SK-N-SH treated with all-trans-retinoic acid at 6 μM for 48 hours (cell line): Measurements from ENCODE around the gene MICOS13.

Experiments used
- ATAC-seq: fragments of 200-7000 bp; cut with Tn5 transposase; 3 replicates; pipeline ENCODE4 v1.9.1; 2020; ENCODE audit warnings: mild to moderate bottlenecking, moderate library complexity
- ARNTL ChIP-seq: fragments of 450-650 bp; formaldehyde crosslinking; IDR thresholded peaks from 2 replicates; pipeline ENCODE4 v1.5.0; 2020; ENCODE audit warnings: low read depth, mild to moderate bottlenecking, moderate library complexity, borderline replicate concordance
- BACH2 ChIP-seq: fragments of 250-450 bp; sonication (Bioruptor Pico); IDR thresholded peaks from 2 replicates; pipeline ENCODE4 v1.9.0; 2021; ENCODE audit warnings: mild to moderate bottlenecking, borderline replicate concordance
- CREB5 ChIP-seq: fragments of 250-450 bp; sonication (Bioruptor Pico); IDR thresholded peaks from 2 replicates; pipeline ENCODE4 v1.5.1; 2020; ENCODE audit warnings: low read depth, mild to moderate bottlenecking, moderate library complexity
- CSDC2 ChIP-seq: fragments of 250-450 bp; sonication (Bioruptor Pico); IDR thresholded peaks from 2 replicates; pipeline ENCODE4 v1.5.0; 2020; ENCODE audit warnings: mild to moderate bottlenecking, moderate library complexity
- CSRNP3 ChIP-seq: fragments of 250-450 bp; sonication (Bioruptor Pico); IDR thresholded peaks from 2 replicates; pipeline ENCODE4 v1.5.1; 2021; ENCODE audit warnings: mild to moderate bottlenecking, moderate library complexity
- ESRRG ChIP-seq: fragments of 250-450 bp; sonication (Bioruptor Pico); IDR thresholded peaks from 2 replicates; pipeline ENCODE4 v1.6.1; 2021; ENCODE audit warnings: mild to moderate bottlenecking
- GLIS3 ChIP-seq: fragments of 250-450 bp; sonication (Bioruptor Pico); IDR thresholded peaks from 2 replicates; pipeline ENCODE4 v1.5.0; 2020; ENCODE audit warnings: mild to moderate bottlenecking, moderate library complexity
- OSR1 ChIP-seq: fragments of 250-450 bp; sonication (Bioruptor Pico); IDR thresholded peaks from 2 replicates; pipeline ENCODE4 v1.8.0; 2022; ENCODE audit warnings: moderate library complexity, mild to moderate bottlenecking, inconsistent platforms
- POU6F1 ChIP-seq: fragments of 250-450 bp; sonication (Bioruptor Pico); IDR thresholded peaks from 2 replicates; pipeline ENCODE4 v1.8.0; 2021; ENCODE audit warnings: low read depth, mild to moderate bottlenecking, moderate library complexity, borderline replicate concordance
- PPARA ChIP-seq: fragments of 250-450 bp; sonication (Bioruptor Pico); IDR thresholded peaks from 2 replicates; pipeline ENCODE4 v1.5.0; 2020; ENCODE audit warnings: mild to moderate bottlenecking, borderline replicate concordance
- RARB ChIP-seq: fragments of 250-450 bp; sonication (Bioruptor Pico); IDR thresholded peaks from 2 replicates; pipeline ENCODE4 v1.8.0; 2021; ENCODE audit warnings: mild to moderate bottlenecking, moderate library complexity
- SNAI2 ChIP-seq: fragments of 250-450 bp; sonication (Bioruptor Pico); IDR thresholded peaks from 2 replicates; pipeline ENCODE4 v1.5.0; 2020; ENCODE audit warnings: mild to moderate bottlenecking, moderate library complexity
- TOX ChIP-seq: fragments of 250-450 bp; sonication (Bioruptor Pico); IDR thresholded peaks from 2 replicates; pipeline ENCODE4 v1.8.0; 2021; ENCODE audit warnings: mild to moderate bottlenecking, moderate library complexity, borderline replicate concordance
- TSHZ2 ChIP-seq: fragments of 250-450 bp; sonication (Bioruptor Pico); IDR thresholded peaks from 2 replicates; pipeline ENCODE4 v1.5.0; 2020; ENCODE audit warnings: mild to moderate bottlenecking, moderate library complexity
- ZC3H10 ChIP-seq: fragments of 250-450 bp; sonication (Bioruptor Pico); IDR thresholded peaks from 2 replicates; pipeline ENCODE4 v1.5.1; 2021; ENCODE audit warnings: mild to moderate bottlenecking, moderate library complexity
- ZFP30 ChIP-seq: fragments of 450-650 bp; formaldehyde crosslinking; IDR thresholded peaks from 2 replicates; pipeline ENCODE4 v1.5.0; 2022; ENCODE audit warnings: mild to moderate bottlenecking, moderate library complexity
- ZNF565 ChIP-seq: fragments of 450-650 bp; formaldehyde crosslinking; conservative IDR thresholded peaks from 2 replicates; pipeline ENCODE4 v1.5.0; 2020; ENCODE audit warnings: low read depth, mild to moderate bottlenecking, moderate library complexity
- ZNF8 ChIP-seq: fragments of 450-650 bp; formaldehyde crosslinking; IDR thresholded peaks from 2 replicates; pipeline ENCODE4 v1.5.0; 2020; ENCODE audit warnings: mild to moderate bottlenecking, moderate library complexity

MICOS13 gene

GRCh38 chr19:5686647-5687359 is 6.5 kb upstream of the MICOS13 start (continued):
- no peak for TF ChIP-seq POU6F1 (CRISPR knock-in tag)
- no peak for TF ChIP-seq ESRRG (CRISPR knock-in tag)
- TF ChIP-seq SNAI2 (CRISPR knock-in tag), result no peak
- no peak for TF ChIP-seq RARB (CRISPR knock-in tag)
- no peak for TF ChIP-seq CSRNP3 (CRISPR knock-in tag)
- TF ChIP-seq ZNF8, result no peak
- TF ChIP-seq CSDC2 (CRISPR knock-in tag), result no peak
- TF ChIP-seq ARNTL, result no peak
- TF ChIP-seq ZFP30 (CRISPR knock-in tag), result no peak

GRCh38 chr19:5686326-5686646 is 6.0 kb upstream of the MICOS13 start:
- TF ChIP-seq ZNF8, result no peak
- TF ChIP-seq CSDC2 (CRISPR knock-in tag), result no peak
- TF ChIP-seq, all 23 proteins: peak for 0
- ATAC-seq, result no peak

GRCh38 chr19:5684694-5685430 is 4.5 kb upstream of the MICOS13 start:
- TF ChIP-seq POU6F1 (CRISPR knock-in tag) (no peak), ZC3H10 (no peak), OSR1 (no peak), CSRNP3 (CRISPR knock-in tag) (no peak), ZNF8 (no peak), ZNF565 (CRISPR knock-in tag) (no peak), ARNTL (no peak), BACH2 (CRISPR knock-in tag) (no peak), PPARA (CRISPR knock-in tag) (no peak), CSDC2 (CRISPR knock-in tag) (no peak), TOX (no peak), GLIS3 (CRISPR knock-in tag) (no peak), TSHZ2 (CRISPR knock-in tag) (no peak), CREB5 (no peak)
- no peak for ATAC-seq
